Lung (tissue), 12 donors: ENCODE data around the gene DTD1. TPM values are rescaled to one million over a fixed set of nuclear protein-coding genes. Genes with fewer than 3 reads are reported as not detected.
A peak's percentile ranks its signal among the peaks of the same experiment; 100 is the strongest.

ENCODE experiments used
- ATAC-seq: fragments of 200-7000 bp; cut with Tn5 transposase; one replicate; pipeline ENCODE4 v1.9.1; 2020; ENCODE audit warnings: moderate number of reproducible peaks; ENCODE audit not compliant: insufficient read depth, low FRiP score
- DNase-seq, 3 donors: peaks; one replicate each; pipeline ENCODE4 v3.0.0-alpha.2; 2013 to 2017
- H3K27ac ChIP-seq, 2 donors: one replicate each; pipeline ENCODE4 v1.5.1; 2013; ENCODE audit warnings: mild to moderate bottlenecking in 2 of 2, moderate library complexity in 2 of 2, control low read depth in 1 of 2, inconsistent platforms in 1 of 2, low read depth in 1 of 2, low read length in 1 of 2
- H3K27me3 ChIP-seq, 3 donors: one replicate each; pipeline ENCODE4 v1.5.1; 2013; ENCODE audit warnings: low read length in 2 of 3; ENCODE audit not compliant: control insufficient read depth in 3 of 3, insufficient read depth in 3 of 3
- H3K36me3 ChIP-seq, 4 donors: one replicate each; pipeline ENCODE4 v1.5.1; 2013; ENCODE audit warnings: low read length in 4 of 4, mild to moderate bottlenecking in 1 of 4, moderate library complexity in 1 of 4; ENCODE audit not compliant: control insufficient read depth in 4 of 4, insufficient read depth in 4 of 4
- H3K4me1 ChIP-seq, 5 donors: one replicate each; pipeline ENCODE4 v1.5.1; 2013; ENCODE audit warnings: low read length in 5 of 5, mild to moderate bottlenecking in 2 of 5, moderate library complexity in 1 of 5; ENCODE audit not compliant: control insufficient read depth in 5 of 5, insufficient read depth in 5 of 5
- H3K4me3 ChIP-seq: one replicate; pipeline ENCODE4 v1.5.1; 2013; ENCODE audit warnings: mild to moderate bottlenecking, control low read depth, moderate library complexity
- H3K9ac ChIP-seq, 2 donors: one replicate each; pipeline ENCODE4 v1.5.1; 2013; ENCODE audit warnings: low read length in 2 of 2, control low read depth in 1 of 2; ENCODE audit not compliant: insufficient read depth in 1 of 2
- H3K9me3 ChIP-seq, 4 donors: one replicate each; pipeline ENCODE4 v1.5.1; 2013; ENCODE audit warnings: low read length in 3 of 4, mild to moderate bottlenecking in 1 of 4, moderate library complexity in 1 of 4; ENCODE audit not compliant: control insufficient read depth in 4 of 4, insufficient read depth in 3 of 4
- CTCF ChIP-seq: IDR thresholded peaks from 2 replicates; pipeline ENCODE4 v1.5.1; 2012; ENCODE audit warnings: mild to moderate bottlenecking; ENCODE audit errors: control extremely low read depth, extremely low read depth
- WGBS, 2 donors: extraction: QIAGEN DNeasy Blood & Tissue Kit; methylation state at CpG; one replicate each; pipeline ENCODE4 v1.1.7; 2013; 5-methylcytosine and 5-hydroxymethylcytosine counted together
- polyA plus RNA-seq, 2 donors: library from polyadenylated mRNA; stranded (reverse); fragments of 200-250 nt; gene quantifications; one replicate each; pipeline ENCODE4 v1.2.1, GENCODE V29; 2013
- total RNA-seq, 2 donors: library from RNA; depleted of rRNA in 1 of 2; stranded (reverse); fragments of >200 nt in 1 of 2; gene quantifications; one replicate each; pipeline ENCODE4 v1.2.1, GENCODE V29; 2014 to 2021
- donor health status: control.
- donor health status: control.
- donor health status: Bipolar disorder and iron deficiency.
- donor health status: healthy.
- donor health status: DM: yes; HTN: yes; CAD: no.

The DTD1 gene
- total and polyA plus RNA-seq, 4 donors: 17.4 to 39.2 (median 24.6) TPM

- ATAC-seq: no peak
- Histone ChIP-seq H3K9me3 (no peaks in the 10 kb centered on the region), H3K4me3 (no peak overlapping the region), H3K27me3 (no peaks in the 10 kb centered on the region), H3K4me1 (peaks cover 0 to 4% (median 0%) of the 10 kb centered on the region in 5 donors), H3K27ac (no peak overlapping the region), H3K9ac (no peak overlapping the region), H3K36me3 (no peaks in the 10 kb centered on the region)
- no peak for DNase-seq
- WGBS, 2 donors: 83 to 95% methylated on average over 2 of the region's 2 CpGs
- TF ChIP-seq CTCF: no peak
These were observed 2.7 kb upstream of the DTD1 start for GRCh38 chr20:18585134-18585533.

- Histone ChIP-seq H3K36me3 (no peaks in the 10 kb centered on the region), H3K27me3 (no peaks in the 10 kb centered on the region), H3K4me3 (peak overlapping the region; percentile 93), H3K4me1 (peaks cover 0 to 4% (median 0%) of the 10 kb centered on the region in 5 donors), H3K27ac (peak overlapping the region; percentile 48 to 84), H3K9me3 (no peaks in the 10 kb centered on the region), H3K9ac (peak overlapping the region in 1 of 2 donors; percentile 73)
- WGBS, 2 donors: 7 to 11% methylated on average over 18 of the region's 18 CpGs
- DNase-seq (peak in 1 of 3 donors; percentile 18), ATAC-seq (no peak)
- no peak for TF ChIP-seq CTCF
These were observed 700 bp downstream of the DTD1 start for GRCh38 chr20:18588574-18588933.

- Histone ChIP-seq H3K27ac (no peak overlapping the region), H3K27me3 (no peaks in the 10 kb centered on the region), H3K9ac (no peak overlapping the region), H3K4me3 (no peak overlapping the region), H3K4me1 (peaks cover 0 to 4% (median 0%) of the 10 kb centered on the region in 5 donors), H3K36me3 (peaks cover 0 to 6% (median 0%) of the 10 kb centered on the region in 4 donors), H3K9me3 (no peaks in the 10 kb centered on the region)
- WGBS, 2 donors: 86 to 89% methylated on average over 8 of the region's 8 CpGs
- no peak for TF ChIP-seq CTCF
- no peak for ATAC-seq
- no peak for DNase-seq
These were observed 2.3 kb downstream of the DTD1 start for GRCh38 chr20:18589941-18590674.

- no peak overlapping the region for H3K27ac ChIP-seq
- TF ChIP-seq CTCF: no peak
- DNase-seq (no peak), ATAC-seq (no peak)
- H3K4me1 ChIP-seq: no peaks in the 10 kb centered on the region
- H3K9me3 ChIP-seq: peaks cover 0 to 2% (median 0%) of the 10 kb centered on the region in 4 donors
- H3K27me3 ChIP-seq: no peaks in the 10 kb centered on the region
- no peak overlapping the region for H3K9ac ChIP-seq
- H3K36me3 ChIP-seq: peaks cover 0 to 12% (median 2%) of the 10 kb centered on the region in 4 donors
- no peak overlapping the region for H3K4me3 ChIP-seq
These were observed 8.4 kb downstream of the DTD1 start for GRCh38 chr20:18596270-18596669.
